H9 (cell line): ENCODE data around the gene WAPL. TPM values are rescaled to one million over a fixed set of nuclear protein-coding genes. Genes with fewer than 3 reads are reported as not detected.

ENCODE experiments used
- DNase-seq: peaks from one replicate; pipeline ENCODE4 v3.0.0-alpha.2; 2017
- H2AFZ ChIP-seq: one replicate; pipeline ENCODE4 v1.6.1; 2013; ENCODE audit warnings: mild to moderate bottlenecking, low read length, control low read depth, moderate library complexity
- H2AK5ac ChIP-seq: 2 replicates; pipeline ENCODE4 v1.6.1; 2013; ENCODE audit warnings: low read length, control low read depth, mixed read lengths; ENCODE audit not compliant: insufficient read length
- H2BK120ac ChIP-seq: one replicate; pipeline ENCODE4 v1.6.1; 2013; ENCODE audit warnings: low read depth, mild to moderate bottlenecking, low read length, control low read depth, inconsistent platforms; ENCODE audit not compliant: poor library complexity, severe bottlenecking
- H2BK12ac ChIP-seq: 2 replicates; pipeline ENCODE4 v1.6.1; 2013; ENCODE audit warnings: low read length, control low read depth, mixed read lengths, low read depth; ENCODE audit not compliant: insufficient read length
- H2BK15ac ChIP-seq: 2 replicates; pipeline ENCODE4 v1.6.1; 2013; ENCODE audit warnings: low read depth, low read length, control low read depth
- H2BK20ac ChIP-seq: one replicate; pipeline ENCODE4 v1.6.1; 2013; ENCODE audit warnings: low read depth, mild to moderate bottlenecking, low read length, control low read depth, inconsistent platforms; ENCODE audit not compliant: poor library complexity, severe bottlenecking
- H2BK5ac ChIP-seq: 2 replicates; pipeline ENCODE4 v1.6.1; 2013; ENCODE audit warnings: low read length, control low read depth, mixed read lengths; ENCODE audit not compliant: insufficient read length
- H3K14ac ChIP-seq: 2 replicates; pipeline ENCODE4 v1.6.1; 2013; ENCODE audit warnings: low read length, control low read depth; ENCODE audit not compliant: insufficient read depth
- H3K18ac ChIP-seq: 2 replicates; pipeline ENCODE4 v1.6.1; 2013; ENCODE audit warnings: low read depth, mild to moderate bottlenecking, mixed read lengths, low read length, control low read depth; ENCODE audit not compliant: insufficient read length
- H3K23ac ChIP-seq: 2 replicates; pipeline ENCODE4 v1.6.1; 2013; ENCODE audit warnings: low read length, control low read depth, mixed read lengths, low read depth; ENCODE audit not compliant: insufficient read length
- H3K23me2 ChIP-seq: 2 replicates; pipeline ENCODE4 v1.6.1; 2013; ENCODE audit warnings: low read depth, mild to moderate bottlenecking, mixed read lengths, low read length, control low read depth; ENCODE audit not compliant: insufficient read length, poor library complexity, severe bottlenecking
- H3K27ac ChIP-seq: 2 replicates; pipeline ENCODE4 v1.5.1; 2013; ENCODE audit warnings: low read length, control low read depth, mixed read lengths, low read depth; ENCODE audit not compliant: insufficient read length
- H3K27me3 ChIP-seq: 2 replicates; pipeline ENCODE4 v1.6.1; 2013; ENCODE audit warnings: low read length, control low read depth, inconsistent platforms; ENCODE audit not compliant: insufficient read depth
- H3K4ac ChIP-seq: 2 replicates; pipeline ENCODE4 v1.6.1; 2013; ENCODE audit warnings: low read depth, mild to moderate bottlenecking, control low read depth, inconsistent platforms, low read length, moderate library complexity
- H3K4me1 ChIP-seq: 2 replicates; pipeline ENCODE4 v1.6.1; 2013; ENCODE audit warnings: low read length, control low read depth, inconsistent platforms; ENCODE audit not compliant: insufficient read depth
- H3K4me2 ChIP-seq: 2 replicates; pipeline ENCODE4 v1.6.1; 2013; ENCODE audit warnings: low read length, control low read depth, mixed read lengths; ENCODE audit not compliant: insufficient read length, insufficient read depth
- H3K56ac ChIP-seq: 2 replicates; pipeline ENCODE4 v1.6.1; 2013; ENCODE audit warnings: low read depth, mild to moderate bottlenecking, mixed read lengths, low read length, control low read depth; ENCODE audit not compliant: insufficient read length
- H3K79me1 ChIP-seq: 2 replicates; pipeline ENCODE4 v1.6.1; 2013; ENCODE audit warnings: low read depth, mild to moderate bottlenecking, moderate library complexity, low read length, control low read depth, inconsistent platforms; ENCODE audit not compliant: insufficient read depth, poor library complexity, severe bottlenecking
- H3K79me2 ChIP-seq: 2 replicates; pipeline ENCODE4 v1.6.1; 2013; ENCODE audit warnings: low read length, control low read depth, inconsistent platforms; ENCODE audit not compliant: insufficient read depth
- H3K9ac ChIP-seq: 2 replicates; pipeline ENCODE4 v1.6.1; 2013; ENCODE audit warnings: low read length, control low read depth, mixed read lengths; ENCODE audit not compliant: insufficient read length; ENCODE audit errors: extremely low read depth
- H3K9me3 ChIP-seq: one replicate; pipeline ENCODE4 v1.6.1; 2013; ENCODE audit warnings: low read depth, low read length, inconsistent platforms; ENCODE audit not compliant: control insufficient read depth
- H3T11ph ChIP-seq: one replicate; pipeline ENCODE4 v1.6.1; 2013; ENCODE audit warnings: mild to moderate bottlenecking, low read length, control low read depth, inconsistent platforms
- H4K20me1 ChIP-seq: one replicate; pipeline ENCODE4 v1.6.1; 2013; ENCODE audit not compliant: control insufficient read depth, insufficient read length, insufficient read depth
- H4K5ac ChIP-seq: 2 replicates; pipeline ENCODE4 v1.6.1; 2013; ENCODE audit warnings: low read depth, mild to moderate bottlenecking, mixed read lengths, low read length, control low read depth; ENCODE audit not compliant: insufficient read length
- H4K8ac ChIP-seq: replicated peaks from 2 replicates; pipeline ENCODE4 v1.6.1; 2013; ENCODE audit warnings: low read length, control low read depth, mixed read lengths, low read depth; ENCODE audit not compliant: insufficient read length
- H4K91ac ChIP-seq: 2 replicates; pipeline ENCODE4 v1.6.1; 2013; ENCODE audit warnings: low read depth, mild to moderate bottlenecking, moderate library complexity, mixed read lengths, low read length, control low read depth; ENCODE audit not compliant: insufficient read length
- H3K27ac Mint-ChIP-seq, 3 experiments: 2 replicates in 2 of 3; 3 replicates in 1 of 3; pipeline ENCODE4 v1.8.0; 2020 to 2021; ENCODE audit warnings: mixed read lengths in 3 of 3, mild to moderate bottlenecking in 1 of 3, moderate library complexity in 1 of 3
- H3K27me3 Mint-ChIP-seq: 2 replicates; pipeline ENCODE4 v1.8.0; 2021; ENCODE audit warnings: low read depth, mild to moderate bottlenecking, moderate library complexity, mixed read lengths
- H3K36me3 Mint-ChIP-seq, 3 experiments: 2 replicates in 2 of 3; 3 replicates in 1 of 3; pipeline ENCODE4 v1.8.0; 2020 to 2021; ENCODE audit warnings: low read depth in 3 of 3, mixed read lengths in 3 of 3; ENCODE audit not compliant: insufficient read depth in 1 of 3
- H3K4me1 Mint-ChIP-seq, 2 experiments: 2 replicates each; pipeline ENCODE4 v1.8.0; 2020; ENCODE audit warnings: mixed read lengths in 2 of 2
- H3K4me3 Mint-ChIP-seq, 2 experiments: 2 replicates in 1 of 2; 3 replicates in 1 of 2; pipeline ENCODE4 v1.8.0; 2020 to 2021; ENCODE audit warnings: mild to moderate bottlenecking in 2 of 2, mixed read lengths in 2 of 2, moderate library complexity in 1 of 2
- H3K9me3 Mint-ChIP-seq, 2 experiments: 2 replicates in 1 of 2; 3 replicates in 1 of 2; pipeline ENCODE4 v1.8.0; 2020; ENCODE audit warnings: mild to moderate bottlenecking in 2 of 2, mixed read lengths in 2 of 2, moderate library complexity in 1 of 2
- CTCF ChIP-seq: fragments of 200-600 bp; sonication (generic); conservative IDR thresholded peaks from 3 replicates; pipeline ENCODE4 v1.8.0; 2021; ENCODE audit warnings: antibody characterized with exemption, mild to moderate bottlenecking
- WGBS: extraction: QIAGEN DNeasy Blood & Tissue Kit; methylation state at CpG from one replicate; pipeline ENCODE4 v1.1.7; 2013; ENCODE audit warnings: missing lambda C conversion rate, low lambda C conversion rate, mixed read lengths; ENCODE audit not compliant: insufficient read length; ENCODE audit errors: extremely low coverage; 5-methylcytosine and 5-hydroxymethylcytosine counted together
- total RNA-seq: library from RNA; stranded (reverse); gene quantifications from 2 replicates; pipeline ENCODE4 v1.2.1, GENCODE V29; 2021

Gene WAPL
- total RNA-seq, 1 experiment from 2014 or later = 61.4 TPM

DNA sequence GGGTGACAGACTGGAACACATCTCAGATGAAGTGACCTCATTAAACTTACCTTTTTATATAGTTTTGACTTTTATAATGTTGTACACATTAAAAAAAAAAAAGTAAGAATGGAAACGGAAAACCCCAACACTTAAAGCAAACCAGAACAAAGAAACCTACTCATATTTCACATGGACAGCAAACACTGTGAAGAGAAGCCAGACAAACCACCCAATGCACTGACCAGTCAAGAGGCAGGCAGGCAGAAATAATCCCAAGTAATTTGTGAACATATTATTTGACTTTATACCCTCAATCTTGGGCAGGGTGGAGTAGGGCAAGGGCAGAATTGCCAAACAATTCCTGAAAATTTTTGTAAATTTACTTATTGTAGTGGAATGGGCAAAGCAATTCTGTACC lies 39.8 kb downstream of the WAPL start:
- H2BK15ac ChIP-seq = no peak overlapping the region
- H2BK12ac ChIP-seq = no peak overlapping the region
- no peak overlapping the region for H4K8ac ChIP-seq
- H3K18ac ChIP-seq = no peak overlapping the region
- no peak overlapping the region for H2BK5ac ChIP-seq
- no peak overlapping the region for H2BK20ac ChIP-seq
- H3K27ac ChIP-seq = no peak overlapping the region
- no peak overlapping the region for H3K23ac ChIP-seq
- Mint-ChIP-seq H3K27ac (no peak overlapping the region), H3K9me3 (no peaks in the 10 kb centered on the region), H3K4me3 (no peak overlapping the region), H3K4me1 (peaks cover 8 to 14% of the 10 kb centered on the region in 2 experiments), H3K27me3 (no peaks in the 10 kb centered on the region), H3K36me3 (peaks cover 0 to 23% (median 15%) of the 10 kb centered on the region in 3 experiments; a peak in 6 of 7 replicates)
- H4K20me1 ChIP-seq = no peaks in the 10 kb centered on the region
- DNase-seq = no peak
- no peak overlapping the region for H3K4me2 ChIP-seq
- H2AFZ ChIP-seq = no peak overlapping the region
- H3K56ac ChIP-seq = no peak overlapping the region
- no peaks in the 10 kb centered on the region; the same call in 1 of the 2 replicates for H3K4me1 ChIP-seq
- peaks cover 3% of the 10 kb centered on the region for H3K79me2 ChIP-seq
- no peak overlapping the region for H2AK5ac ChIP-seq
- no peak overlapping the region for H3K14ac ChIP-seq
- H3K9me3 ChIP-seq = no peaks in the 10 kb centered on the region
- H3T11ph ChIP-seq = no peak overlapping the region
- H4K5ac ChIP-seq = no peak overlapping the region
- TF ChIP-seq CTCF = no peak
- H3K4ac ChIP-seq = no peak overlapping the region
- no peaks in the 10 kb centered on the region for H3K79me1 ChIP-seq
- H2BK120ac ChIP-seq = no peak overlapping the region
- no CpG with 5 or more reads among the region's 1 CpG for WGBS
- H3K23me2 ChIP-seq = no peaks in the 10 kb centered on the region
- no peak overlapping the region for H4K91ac ChIP-seq
- H3K9ac ChIP-seq = no peak overlapping the region
- H3K27me3 ChIP-seq = no peaks in the 10 kb centered on the region
